NCI-H2107 (cell line): ENCODE data around the gene MT1G.
"Not testable (repeated sequence)": the region's sequence is repeated elsewhere in the genome, so short reads cannot be mapped to it uniquely, and the experiment has no call there.

ENCODE experiments used
- DNase-seq: peaks from one replicate; lab custom pipeline; 2025; lab: John Stamatoyannopoulos, UW

Gene MT1G

GRCh38 chr16:56684926-56685590 is 17.2 kb upstream of the MT1G start:
- no peak for DNase-seq

- DNase-seq = no peak
Observed at GRCh38 chr16:56684256-56684925, 16.5 kb upstream of the MT1G start.

- DNase-seq = no peak
Observed at GRCh38 chr16:56683424-56684172, 15.7 kb upstream of the MT1G start.

GRCh38 chr16:56682703-56683397 is 15.0 kb upstream of the MT1G start:
- no peak for DNase-seq

GRCh38 chr16:56681939-56682702 is 14.3 kb upstream of the MT1G start, which contains the start of gene MT1X:
Gene MT1X (plus strand): TSS chr16:56682470. CDS start chr16:56682541, 71 bp downstream.
- peak; percentile 78 for DNase-seq

DNA sequence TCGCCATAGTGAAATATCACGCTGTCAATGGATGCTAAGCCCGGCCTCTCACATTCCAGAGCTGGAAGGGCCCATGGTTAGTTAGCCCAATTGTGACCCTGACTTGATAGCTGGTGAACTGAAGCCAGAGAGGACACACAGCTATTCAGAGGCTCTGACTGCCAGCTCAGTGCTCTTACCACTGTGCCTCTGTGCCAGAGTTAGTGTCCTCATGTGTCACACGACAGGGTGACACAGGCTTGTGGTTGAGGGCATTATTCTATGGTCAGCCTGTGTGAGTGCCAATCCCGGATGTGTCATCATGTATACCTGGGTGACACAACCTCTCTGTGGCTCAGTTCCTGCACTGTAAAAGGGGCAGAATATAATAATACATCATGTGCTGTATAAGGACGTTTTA is 12.0 kb upstream of the MT1G start:
- no peak for DNase-seq

DNA sequence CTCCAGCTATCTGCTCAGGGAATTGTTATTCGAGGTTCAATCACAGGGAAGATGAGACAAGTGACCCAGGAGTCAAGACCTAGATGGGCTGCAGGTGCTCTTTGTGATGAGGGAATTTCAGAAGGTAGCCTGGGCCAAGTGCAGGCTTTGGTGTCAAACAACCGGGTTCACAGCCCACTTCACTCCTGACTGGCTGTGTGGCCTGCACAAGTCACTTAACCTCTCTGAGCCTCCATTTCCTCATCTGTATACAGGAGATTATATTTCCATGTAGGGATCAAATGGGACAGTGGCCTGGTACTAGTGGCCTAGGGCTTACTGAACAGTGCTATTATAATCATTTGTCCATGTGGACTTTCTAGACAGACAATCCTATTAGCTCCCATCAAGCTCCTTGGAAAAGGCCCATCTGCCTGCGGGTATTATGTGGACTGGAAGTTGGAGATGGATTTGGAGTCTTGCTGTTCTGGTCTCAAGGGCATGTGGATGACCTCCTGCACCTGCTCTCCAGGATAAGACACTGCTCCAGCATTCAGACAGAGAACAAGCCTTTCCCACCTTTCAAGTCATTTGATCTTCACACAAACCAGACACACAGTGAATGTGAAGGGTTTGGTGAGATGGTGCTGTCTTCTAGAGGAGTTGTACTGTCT is 11.3 kb upstream of the MT1G start:
- DNase-seq = no peak

GRCh38 chr16:56677474-56677873 is 9.6 kb upstream of the MT1G start:
- no peak for DNase-seq

DNA sequence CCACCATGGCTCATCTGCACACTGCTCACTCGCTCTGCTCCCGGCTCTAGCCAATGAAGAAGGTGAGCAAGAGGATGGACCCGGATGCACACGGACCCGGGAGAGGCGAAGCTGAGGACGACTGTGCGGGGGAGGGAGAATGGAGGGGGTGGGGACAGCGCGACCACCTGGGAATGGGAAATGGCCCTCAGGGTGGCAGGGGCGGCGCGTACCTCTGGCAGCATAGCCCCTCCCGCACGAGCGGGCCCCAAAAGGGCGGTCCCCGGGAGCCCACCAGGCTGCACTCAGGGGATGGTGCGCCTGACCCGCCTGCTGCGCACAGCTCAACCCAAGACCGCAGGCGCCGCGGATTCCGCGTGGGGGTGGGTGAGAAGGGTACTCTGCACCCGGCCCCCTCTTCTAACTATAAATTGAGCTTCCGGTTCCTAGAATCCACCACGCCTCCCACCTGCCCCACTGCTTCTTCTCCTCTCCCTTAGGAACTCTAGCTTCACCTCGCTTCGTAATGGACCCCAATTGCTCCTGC is 7.9 kb upstream of the MT1G start:
- no peak for DNase-seq

DNA sequence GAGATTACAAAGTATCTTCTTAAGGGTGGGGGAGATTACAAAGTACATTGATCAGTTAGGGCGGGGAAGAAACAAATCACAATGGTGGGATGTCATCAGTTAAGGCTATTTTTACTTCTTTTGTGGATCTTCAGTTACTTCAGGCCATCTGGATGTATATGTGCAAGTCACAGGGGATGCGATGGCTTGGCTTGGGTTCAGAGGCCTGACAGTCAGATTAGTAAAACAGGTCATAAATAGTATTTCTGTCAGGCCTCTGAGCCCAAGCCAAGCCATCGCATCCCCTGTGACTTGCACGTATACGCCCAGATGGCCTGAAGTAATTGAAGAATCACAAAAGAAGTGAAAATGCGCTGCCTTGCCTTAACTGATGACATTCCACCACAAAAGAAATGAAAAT is 6.7 kb upstream of the MT1G start:
- DNase-seq = not testable (repeated sequence)

DNA sequence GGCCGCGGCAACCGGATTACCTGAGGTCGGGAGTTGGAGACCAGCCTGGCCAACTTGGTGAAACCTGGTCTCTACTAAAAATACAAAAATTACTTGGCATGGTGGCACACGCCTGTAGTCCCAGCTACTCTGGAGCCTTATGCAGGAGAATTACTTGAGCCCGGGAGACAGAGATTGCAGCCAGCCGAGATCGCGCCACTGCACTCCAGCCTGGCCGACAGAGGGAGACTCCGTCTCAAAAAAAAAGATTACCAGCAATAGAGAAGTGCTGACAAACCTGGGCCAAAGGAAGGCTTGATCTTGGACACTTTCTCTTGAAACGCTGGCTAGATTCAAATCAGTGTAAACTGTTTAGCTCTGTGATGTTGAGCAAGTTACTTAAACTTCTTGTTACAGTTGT is 6.1 kb upstream of the MT1G start:
- no peak for DNase-seq

DNA sequence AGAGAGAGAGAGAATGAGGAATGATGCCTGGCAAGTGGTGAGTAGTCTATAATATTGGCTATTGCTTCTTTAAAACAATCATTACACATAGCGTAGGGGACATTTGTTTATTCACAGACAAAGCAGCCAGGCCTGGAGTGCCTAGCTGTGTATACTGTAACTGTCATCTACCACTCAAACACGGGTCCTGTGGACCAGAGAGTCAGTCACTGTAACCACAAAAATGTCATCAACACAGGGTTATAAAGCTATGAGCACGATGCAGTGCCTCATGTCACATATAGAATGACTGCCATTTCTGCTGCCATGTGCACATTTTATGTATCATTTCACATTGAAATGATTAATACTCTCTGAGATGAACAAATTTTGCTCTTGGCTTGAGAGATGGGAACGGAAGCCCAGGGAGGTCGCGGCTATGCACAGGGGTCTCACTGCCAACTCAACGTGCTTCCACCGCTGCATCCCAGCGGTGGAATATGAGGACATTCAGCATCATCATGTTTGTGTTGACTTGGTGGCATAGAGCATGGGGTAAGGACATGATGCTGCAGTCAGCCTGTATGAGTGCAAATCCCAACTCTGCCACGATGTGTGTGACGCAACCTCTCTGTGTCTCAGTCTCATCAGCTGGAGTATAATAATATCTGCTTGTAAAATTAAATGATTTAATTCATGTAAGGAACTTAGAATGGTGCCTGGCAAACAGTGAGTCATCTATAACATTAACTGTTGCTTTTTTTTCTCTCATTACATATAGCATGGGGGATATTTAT is 5.1 kb upstream of the MT1G start:
- DNase-seq = no peak

DNA sequence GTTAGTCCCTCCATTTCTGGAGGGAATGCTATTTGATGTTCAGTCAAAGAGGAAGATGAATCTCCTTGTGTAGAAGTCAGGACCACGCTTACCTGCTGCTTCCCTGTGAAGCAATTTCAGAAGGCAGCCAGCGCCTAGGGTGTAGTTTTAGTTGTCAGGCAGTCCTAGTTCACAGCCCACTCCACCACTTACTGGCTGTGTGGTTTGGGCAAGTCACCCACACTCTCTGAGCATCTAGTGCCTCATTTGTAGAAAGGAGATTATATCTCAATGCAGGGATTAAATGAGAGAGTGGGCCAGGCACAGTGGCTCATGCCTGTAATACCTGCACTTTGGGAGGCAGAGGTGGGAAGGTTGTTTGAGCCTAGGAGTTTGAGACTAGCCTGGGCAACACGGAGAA is 4.3 kb upstream of the MT1G start:
- DNase-seq = not testable (repeated sequence)

GRCh38 chr16:56671691-56672090 is 3.8 kb upstream of the MT1G start:
- DNase-seq = not testable (repeated sequence)

- DNase-seq = no peak
Observed at GRCh38 chr16:56670620-56670934, 2.7 kb upstream of the MT1G start.

- DNase-seq = no peak
Observed at GRCh38 chr16:56669840-56670619, 2.2 kb upstream of the MT1G start.

DNA sequence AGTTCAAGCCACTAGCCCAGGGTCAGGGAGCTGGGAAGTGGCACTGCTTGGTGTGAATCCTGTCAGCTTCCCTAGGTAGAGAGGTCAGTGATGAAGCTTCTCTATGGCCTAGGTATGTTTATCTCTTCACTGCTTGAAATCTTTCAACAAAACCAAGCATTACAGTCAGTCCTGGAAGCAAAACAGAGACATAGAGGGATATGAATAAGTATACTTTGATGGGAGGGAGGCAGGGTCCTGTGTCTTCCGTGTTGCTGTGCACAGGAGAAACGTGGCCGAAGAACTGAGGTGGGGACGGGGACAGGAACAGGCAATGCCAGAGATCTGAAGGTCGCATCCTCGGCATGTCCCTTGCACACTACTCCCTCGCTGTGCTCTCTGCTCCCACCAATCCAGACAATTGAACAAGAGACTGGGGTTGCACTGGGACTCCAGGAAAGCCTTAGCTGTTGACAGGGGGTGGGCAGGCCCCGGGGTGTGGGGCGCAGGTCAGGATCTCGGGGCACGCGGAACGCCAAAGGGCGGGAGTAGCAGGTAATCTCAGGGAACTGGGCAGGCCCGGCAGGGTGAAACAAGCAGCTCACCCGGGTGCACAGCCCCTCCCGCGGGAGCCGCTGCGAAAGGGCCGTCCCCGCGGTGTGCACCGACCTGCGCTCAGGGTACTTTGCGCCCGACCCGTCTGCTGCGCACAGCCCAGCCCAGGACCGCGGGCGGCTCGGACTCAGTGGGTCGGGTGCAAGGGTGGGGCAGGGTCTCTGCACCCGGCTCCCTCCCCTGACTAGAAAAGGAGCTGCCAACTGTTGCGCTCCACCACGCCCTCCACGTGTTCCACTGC is 1.4 kb upstream of the MT1G start, which contains the start of gene MT1H:
MT1H (plus strand) TSS at position 810 of the 835 bp plus-strand sequence. CDS start 71 bp downstream, outside the sequence.
- DNase-seq = no peak
